22Rv1 (cell line): ENCODE results near the gene C3orf18.
A peak's percentile ranks its signal among the peaks of the same experiment; 100 is the strongest.

Experiments used
- H3K27ac ChIP-seq: fragments of 450-650 bp; 2 replicates; pipeline ENCODE4 v1.5.1; 2017
- ZFX ChIP-seq: fragments of 450-650 bp; IDR thresholded peaks from 2 replicates; pipeline ENCODE4 v1.6.1; 2017; ENCODE audit warnings: antibody characterized with exemption, borderline replicate concordance
- TF ChIP-seq, protein P1 (sequence below): fragments of 450-650 bp; IDR thresholded peaks from 2 replicates; pipeline ENCODE4 v1.5.1; 2017; ENCODE audit warnings: mild to moderate bottlenecking

The C3orf18 gene

GRCh38 chr3:50602595-50603191, 35.1 kb upstream of the C3orf18 start:
- H3K27ac ChIP-seq = peak overlapping the region; percentile 99
- no peak for TF ChIP-seq ZFX
- TF ChIP-seq, protein P1, sequence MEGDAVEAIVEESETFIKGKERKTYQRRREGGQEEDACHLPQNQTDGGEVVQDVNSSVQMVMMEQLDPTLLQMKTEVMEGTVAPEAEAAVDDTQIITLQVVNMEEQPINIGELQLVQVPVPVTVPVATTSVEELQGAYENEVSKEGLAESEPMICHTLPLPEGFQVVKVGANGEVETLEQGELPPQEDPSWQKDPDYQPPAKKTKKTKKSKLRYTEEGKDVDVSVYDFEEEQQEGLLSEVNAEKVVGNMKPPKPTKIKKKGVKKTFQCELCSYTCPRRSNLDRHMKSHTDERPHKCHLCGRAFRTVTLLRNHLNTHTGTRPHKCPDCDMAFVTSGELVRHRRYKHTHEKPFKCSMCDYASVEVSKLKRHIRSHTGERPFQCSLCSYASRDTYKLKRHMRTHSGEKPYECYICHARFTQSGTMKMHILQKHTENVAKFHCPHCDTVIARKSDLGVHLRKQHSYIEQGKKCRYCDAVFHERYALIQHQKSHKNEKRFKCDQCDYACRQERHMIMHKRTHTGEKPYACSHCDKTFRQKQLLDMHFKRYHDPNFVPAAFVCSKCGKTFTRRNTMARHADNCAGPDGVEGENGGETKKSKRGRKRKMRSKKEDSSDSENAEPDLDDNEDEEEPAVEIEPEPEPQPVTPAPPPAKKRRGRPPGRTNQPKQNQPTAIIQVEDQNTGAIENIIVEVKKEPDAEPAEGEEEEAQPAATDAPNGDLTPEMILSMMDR = no peak

DNA sequence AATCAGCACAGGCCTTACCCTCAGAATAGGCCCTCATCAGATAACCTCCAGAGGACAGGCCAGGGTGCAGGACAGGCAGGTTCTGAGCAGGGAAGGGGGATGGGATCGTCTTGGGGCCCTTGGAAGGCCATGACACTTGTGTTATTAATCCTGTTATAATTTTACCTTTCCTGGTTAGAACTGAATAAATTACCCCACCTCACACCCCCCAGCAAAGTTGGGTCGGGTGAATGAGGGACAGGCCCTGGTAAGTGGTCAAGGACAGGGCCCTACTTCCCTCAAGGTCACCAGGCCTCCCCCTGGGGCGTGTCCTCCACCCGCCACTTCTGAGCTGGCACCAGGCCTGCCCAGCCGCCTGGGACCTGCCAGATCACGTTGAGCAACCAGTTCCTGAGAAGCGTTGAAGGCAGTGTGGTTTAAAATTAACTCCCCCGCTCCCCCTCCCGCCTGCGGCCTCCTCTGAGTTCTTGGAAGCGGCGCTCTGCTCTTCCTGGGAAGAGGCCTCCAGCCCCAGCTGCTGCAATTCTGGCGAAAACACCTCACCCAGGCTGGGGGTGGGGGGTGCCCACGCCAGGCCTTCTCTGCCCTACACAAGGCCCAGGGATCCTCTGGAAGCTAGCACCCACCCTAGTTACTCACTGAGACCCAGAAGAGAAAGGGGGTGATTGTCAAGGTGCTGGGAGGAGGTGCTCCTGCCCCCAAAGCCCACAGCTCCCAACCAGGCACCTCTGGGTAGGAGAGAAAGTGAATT, 33.5 kb upstream of the C3orf18 start:
- peak overlapping the region; percentile 99 for H3K27ac ChIP-seq
- TF ChIP-seq ZFX = no peak
- TF ChIP-seq, protein P1 = 0 out of 2 replicates have a peak, but pooled peaks have one; percentile 9

DNA sequence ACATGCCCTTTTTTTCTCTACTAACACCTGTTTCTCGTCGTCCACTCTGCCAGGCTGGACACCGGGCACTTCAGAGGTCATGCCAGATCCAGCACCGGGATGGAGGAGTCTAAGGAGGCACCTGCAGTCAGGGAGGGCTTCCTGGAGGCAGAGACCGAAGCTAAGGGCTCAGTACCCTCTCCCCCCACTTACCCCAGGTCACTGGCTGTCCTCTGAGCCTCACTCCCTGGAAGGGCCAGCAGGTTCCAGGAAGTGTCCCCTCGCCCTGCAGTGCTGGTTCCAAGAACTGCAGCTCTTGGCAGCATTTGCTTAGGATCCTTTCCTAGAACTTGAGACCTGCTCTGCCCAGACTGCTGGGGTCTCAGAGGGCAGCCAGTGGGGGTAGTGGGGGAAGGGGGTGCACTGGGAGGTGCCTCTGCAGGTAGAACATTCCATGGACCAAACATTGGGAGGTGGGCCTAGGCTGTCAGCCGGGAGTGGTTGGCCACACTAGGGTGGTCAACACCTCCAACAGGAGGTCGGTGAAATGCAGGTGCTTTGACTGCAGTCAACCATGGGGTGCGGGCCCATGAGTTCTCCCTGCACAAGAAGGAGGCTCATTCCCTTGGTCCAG, 32.7 kb upstream of the C3orf18 start:
- no peak for TF ChIP-seq ZFX
- H3K27ac ChIP-seq = peak overlapping the region; percentile 99

- TF ChIP-seq ZFX = no peak
- TF ChIP-seq, protein P1 = no peak
- H3K27ac ChIP-seq = peak overlapping the region; percentile 99
Observed at GRCh38 chr3:50599716-50600118, 32.2 kb upstream of the C3orf18 start.

DNA sequence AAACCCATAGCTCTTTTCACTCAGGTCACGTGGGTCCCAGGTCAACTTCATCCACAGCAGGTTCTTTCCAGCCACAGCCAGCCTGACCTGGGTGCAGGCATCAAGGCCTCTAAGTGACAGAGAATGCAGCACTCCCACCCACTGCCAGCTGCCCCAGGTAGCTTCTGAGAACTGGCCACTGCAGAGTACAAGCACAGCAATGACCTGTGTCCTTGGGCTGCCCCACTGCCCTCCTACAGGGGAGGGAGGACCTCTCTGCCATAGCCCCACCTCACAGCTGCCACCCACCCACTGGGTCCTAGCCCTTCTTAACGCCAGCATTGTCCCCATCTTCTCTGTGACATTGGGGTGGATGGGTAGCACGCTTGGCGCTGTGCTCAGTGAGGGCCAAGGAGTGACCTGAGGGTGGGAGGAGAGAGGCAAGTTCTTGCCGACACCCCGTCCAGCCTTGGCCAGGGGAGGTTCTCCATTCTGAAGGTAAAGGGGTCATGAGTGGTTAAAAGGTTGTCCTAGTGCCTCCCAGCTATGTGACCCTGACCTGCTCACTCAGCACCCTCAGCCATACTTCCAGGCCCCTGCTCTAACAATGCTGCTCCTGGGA, 31.7 kb upstream of the C3orf18 start:
- no peak for TF ChIP-seq ZFX
- peak overlapping the region; percentile 99 for H3K27ac ChIP-seq

- no peak overlapping the region for H3K27ac ChIP-seq
- TF ChIP-seq, protein P1 = no peak
- no peak for TF ChIP-seq ZFX
Observed at GRCh38 chr3:50594253-50594785, 26.8 kb upstream of the C3orf18 start.

DNA sequence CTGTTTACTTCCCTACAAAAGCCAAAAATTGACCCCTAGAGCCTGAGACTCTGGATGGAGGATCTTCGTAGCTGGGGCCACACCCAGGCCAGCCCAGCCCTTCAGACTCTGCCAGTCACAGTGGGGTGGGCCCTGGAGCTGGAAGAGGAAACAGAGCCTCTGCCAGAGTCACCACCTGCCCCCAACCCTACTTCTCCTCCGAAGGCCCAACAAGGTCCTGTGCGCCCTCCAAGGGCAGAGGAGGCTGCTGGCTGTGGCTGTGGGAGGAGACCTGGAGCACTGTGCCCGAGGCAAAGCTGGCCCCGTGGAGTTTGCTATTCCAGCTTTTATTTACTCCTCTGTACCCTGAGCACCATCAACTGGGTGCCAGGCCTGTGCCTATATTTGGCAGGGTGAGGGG, 25.0 kb upstream of the C3orf18 start:
- H3K27ac ChIP-seq = peak overlapping the region; percentile 7; the same call in 1 of the 2 replicates

More for the DNA sequence above, 25.0 kb upstream of the C3orf18 start:
- TF ChIP-seq, protein P1 = no peak
- no peak for TF ChIP-seq ZFX
